Spleen (tissue), 11 donors: ENCODE data around the gene AKAP6. TPM values are rescaled to one million over a fixed set of nuclear protein-coding genes. Genes with fewer than 3 reads are reported as not detected.

ENCODE experiments used
- DNase-seq: peaks from one replicate; pipeline ENCODE4 v3.0.0-alpha.2; 2020
- H3K27ac ChIP-seq, 8 donors: fragments of 200-600 bp; sonication (generic) in 7 of 8; 1 replicate in 4 of 8; 2 replicates in 4 of 8; pipeline versions ENCODE4 v1.5.0 to v1.8.0; 2016 to 2021; ENCODE audit warnings: inconsistent platforms in 4 of 8, mild to moderate bottlenecking in 4 of 8, moderate library complexity in 1 of 8
- H3K27me3 ChIP-seq, 7 donors: fragments of 200-600 bp; sonication (generic) in 6 of 7; replicated peaks in 1 of 7; 1 replicate in 4 of 7; 2 replicates in 3 of 7; pipeline versions ENCODE4 v1.5.0 to v1.8.0; 2016 to 2021; ENCODE audit warnings: inconsistent platforms in 3 of 7, mild to moderate bottlenecking in 1 of 7
- H3K36me3 ChIP-seq, 6 donors: fragments of 200-600 bp; sonication (generic) in 5 of 6; 1 replicate in 4 of 6; 2 replicates in 2 of 6; pipeline versions ENCODE4 v1.5.0 to v1.8.0; 2016 to 2021; ENCODE audit warnings: inconsistent platforms in 2 of 6
- H3K4me1 ChIP-seq, 6 donors: fragments of 200-600 bp; sonication (generic) in 5 of 6; 1 replicate in 3 of 6; 2 replicates in 3 of 6; pipeline versions ENCODE4 v1.5.0 to v1.8.0; 2016 to 2021; ENCODE audit warnings: inconsistent platforms in 3 of 6
- H3K4me3 ChIP-seq, 8 donors: fragments of 200-600 bp; sonication (generic) in 7 of 8; 1 replicate in 4 of 8; 2 replicates in 4 of 8; pipeline versions ENCODE4 v1.5.0 to v1.8.0; 2016 to 2021; ENCODE audit warnings: inconsistent platforms in 4 of 8, mild to moderate bottlenecking in 4 of 8, moderate library complexity in 2 of 8
- H3K9me3 ChIP-seq, 8 donors: fragments of 200-600 bp; sonication (generic) in 7 of 8; 1 replicate in 4 of 8; 2 replicates in 4 of 8; pipeline versions ENCODE4 v1.5.0 to v1.8.0; 2016 to 2021; ENCODE audit warnings: inconsistent platforms in 4 of 8
- POLR2A ChIP-seq, 3 donors: fragments of 450-650 bp; IDR thresholded peaks; one replicate each; pipeline ENCODE4 v1.5.1; 2017; ENCODE audit warnings: antibody characterized with exemption in 3 of 3, mild to moderate bottlenecking in 1 of 3
- POLR2AphosphoS5 ChIP-seq, 3 donors: sonication (generic); formaldehyde crosslinking; IDR thresholded peaks; one replicate each; pipeline ENCODE4 v1.5.1; 2017; ENCODE audit warnings: antibody characterized with exemption in 3 of 3
- WGBS, 5 donors: extraction: QIAGEN DNeasy Blood & Tissue Kit in 3 of 5; methylation state at CpG; one replicate each; pipeline versions ENCODE4 v1.1.5 to v1.1.7; 2013 to 2018; 5-methylcytosine and 5-hydroxymethylcytosine counted together
- intact Hi-C: fragments of 100-400 bp; cut with DNase I; formaldehyde crosslinking; loops from one replicate; pipeline ENCODE4 v1.15.0; 2023; ENCODE audit warnings: low total_unique reads
- polyA plus RNA-seq, 3 donors: library from polyadenylated mRNA; stranded (reverse); fragments of 200-250 nt; gene quantifications; one replicate each; pipeline ENCODE4 v1.2.1, GENCODE V29; 2013
- total RNA-seq, 7 donors: library from RNA; depleted of rRNA in 3 of 7; stranded (reverse); fragments of >200 nt in 3 of 7; fragmentation: NEBNext Ultra II Directional in 4 of 7; extraction: Animal tissue kit (Norgen Biotek cat#: 25700) in 4 of 7; gene quantifications; one replicate each; pipeline versions ENCODE4 v1.1.0 to v1.2.1, GENCODE V29; 2016 to 2021
- TF ChIP-seq, protein P1 (sequence below), 11 experiments: fragments of 200-600 bp in 7 of 11; fragments of 450-650 bp in 4 of 11; sonication (generic) in 4 of 11; IDR thresholded peaks in 8 of 11; conservative IDR thresholded peaks in 3 of 11; 1 replicate in 7 of 11; 2 replicates in 4 of 11; pipeline versions ENCODE4 v1.4.0 to v1.8.0; 2016 to 2021; ENCODE audit warnings: antibody characterized with exemption in 11 of 11, inconsistent platforms in 4 of 11, mild to moderate bottlenecking in 1 of 11
- donor health status: healthy with polysubstance abuse.
- donor health status: DM: no; HTN: no; CAD: no; lungs with moderate emphysema.
- donor health status: DM: no; HTN: no; CAD: no.
- donor health status: Bipolar disorder and iron deficiency.
- donor health status: healthy.
- donor health status: DM: no; HTN: no; CAD: no.
- donor health status: DM: yes; HTN: yes; CAD: no.

The AKAP6 gene
- total and polyA plus RNA-seq, 10 donors: 0.20 to 12.1 (median 4.8) TPM

GRCh38 chr14:32298346-32298745 is 30.8 kb upstream of the AKAP6 start:
- intact Hi-C loops: no loop called here
- Histone ChIP-seq H3K4me3 (no peak overlapping the region), H3K36me3 (no peaks in the 10 kb centered on the region), H3K27ac (no peak overlapping the region), H3K27me3 (no peaks in the 10 kb centered on the region), H3K9me3 (no peaks in the 10 kb centered on the region), H3K4me1 (no peaks in the 10 kb centered on the region)
- 87 to 94% (median 88%) methylated on average over 3 of the region's 3 CpGs for whole genome bisulfite sequencing, 5 donors
- DNase-seq: no peak
- no peak for TF ChIP-seq POLR2AphosphoS5 (IDR thresholded peaks at IDR 0.05)
- TF ChIP-seq, protein P1, sequence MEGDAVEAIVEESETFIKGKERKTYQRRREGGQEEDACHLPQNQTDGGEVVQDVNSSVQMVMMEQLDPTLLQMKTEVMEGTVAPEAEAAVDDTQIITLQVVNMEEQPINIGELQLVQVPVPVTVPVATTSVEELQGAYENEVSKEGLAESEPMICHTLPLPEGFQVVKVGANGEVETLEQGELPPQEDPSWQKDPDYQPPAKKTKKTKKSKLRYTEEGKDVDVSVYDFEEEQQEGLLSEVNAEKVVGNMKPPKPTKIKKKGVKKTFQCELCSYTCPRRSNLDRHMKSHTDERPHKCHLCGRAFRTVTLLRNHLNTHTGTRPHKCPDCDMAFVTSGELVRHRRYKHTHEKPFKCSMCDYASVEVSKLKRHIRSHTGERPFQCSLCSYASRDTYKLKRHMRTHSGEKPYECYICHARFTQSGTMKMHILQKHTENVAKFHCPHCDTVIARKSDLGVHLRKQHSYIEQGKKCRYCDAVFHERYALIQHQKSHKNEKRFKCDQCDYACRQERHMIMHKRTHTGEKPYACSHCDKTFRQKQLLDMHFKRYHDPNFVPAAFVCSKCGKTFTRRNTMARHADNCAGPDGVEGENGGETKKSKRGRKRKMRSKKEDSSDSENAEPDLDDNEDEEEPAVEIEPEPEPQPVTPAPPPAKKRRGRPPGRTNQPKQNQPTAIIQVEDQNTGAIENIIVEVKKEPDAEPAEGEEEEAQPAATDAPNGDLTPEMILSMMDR (IDR thresholded peaks at IDR 0.05 in 8 of 11, conservative IDR thresholded peaks at IDR 0.05 in 3 of 11): no peak
- no peak for TF ChIP-seq POLR2A (IDR thresholded peaks at IDR 0.05)

- Histone ChIP-seq H3K27me3 (no peaks in the 10 kb centered on the region), H3K4me3 (no peak overlapping the region), H3K9me3 (no peaks in the 10 kb centered on the region), H3K4me1 (no peaks in the 10 kb centered on the region), H3K36me3 (no peaks in the 10 kb centered on the region), H3K27ac (no peak overlapping the region)
- no peak for TF ChIP-seq POLR2A (IDR thresholded peaks at IDR 0.05)
- TF ChIP-seq POLR2AphosphoS5 (IDR thresholded peaks at IDR 0.05): no peak
- intact Hi-C loops: no loop called here
- DNase-seq: no peak
- WGBS, 5 donors: 44 to 87% (median 61%) methylated on average over 1 of the region's 1 CpG
Observed at GRCh38 chr14:32300136-32300535, 29.0 kb upstream of the AKAP6 start.

DNA sequence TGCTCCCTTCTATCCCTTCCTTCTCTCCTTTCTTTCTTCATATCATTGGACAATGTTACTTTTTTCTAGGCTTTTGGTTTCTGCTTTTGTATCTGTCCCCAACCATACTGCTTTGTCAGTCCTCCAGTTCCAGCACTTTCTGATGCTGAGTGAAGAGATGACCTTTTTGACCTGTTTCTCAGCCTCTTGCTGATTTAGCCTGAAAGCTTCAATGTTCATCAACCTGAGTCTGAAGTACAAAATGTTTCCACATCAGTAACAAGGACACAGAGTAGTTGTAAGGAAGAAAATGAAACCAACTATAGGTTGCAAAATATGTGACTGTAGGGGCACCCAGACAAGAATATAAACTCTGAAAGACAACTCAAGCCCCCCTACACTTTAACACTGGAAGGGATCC is 25.2 kb upstream of the AKAP6 start:
- TF ChIP-seq POLR2AphosphoS5 (IDR thresholded peaks at IDR 0.05): no peak
- TF ChIP-seq, protein P1 (IDR thresholded peaks at IDR 0.05 in 8 of 11, conservative IDR thresholded peaks at IDR 0.05 in 3 of 11): no peak
- TF ChIP-seq POLR2A (IDR thresholded peaks at IDR 0.05): no peak
- H3K27ac ChIP-seq: no peak overlapping the region
- intact Hi-C loops: no loop called here
- H3K9me3 ChIP-seq: no peaks in the 10 kb centered on the region
- no peaks in the 10 kb centered on the region for H3K27me3 ChIP-seq
- no peak overlapping the region for H3K4me3 ChIP-seq
- no peak for DNase-seq
- no peaks in the 10 kb centered on the region for H3K4me1 ChIP-seq
- H3K36me3 ChIP-seq: no peaks in the 10 kb centered on the region

GRCh38 chr14:32304296-32304695 is 24.8 kb upstream of the AKAP6 start:
- intact Hi-C loops: no loop called here
- Histone ChIP-seq H3K9me3 (no peaks in the 10 kb centered on the region), H3K4me3 (no peak overlapping the region), H3K27ac (no peak overlapping the region), H3K4me1 (no peaks in the 10 kb centered on the region), H3K36me3 (no peaks in the 10 kb centered on the region), H3K27me3 (no peaks in the 10 kb centered on the region)
- no peak for DNase-seq
- TF ChIP-seq POLR2A (IDR thresholded peaks at IDR 0.05) (no peak), POLR2AphosphoS5 (IDR thresholded peaks at IDR 0.05) (no peak)
- TF ChIP-seq, protein P1 (IDR thresholded peaks at IDR 0.05 in 8 of 11, conservative IDR thresholded peaks at IDR 0.05 in 3 of 11): no peak
- 69 to 92% (median 76%) methylated on average over 3 of the region's 3 CpGs for WGBS, 5 donors

GRCh38 chr14:32306549-32306948 is 22.5 kb upstream of the AKAP6 start:
- Histone ChIP-seq H3K9me3 (no peaks in the 10 kb centered on the region), H3K4me1 (no peaks in the 10 kb centered on the region), H3K4me3 (no peak overlapping the region), H3K27me3 (no peaks in the 10 kb centered on the region), H3K36me3 (no peaks in the 10 kb centered on the region), H3K27ac (no peak overlapping the region)
- TF ChIP-seq POLR2AphosphoS5 (IDR thresholded peaks at IDR 0.05): no peak
- TF ChIP-seq, protein P1 (IDR thresholded peaks at IDR 0.05 in 8 of 11, conservative IDR thresholded peaks at IDR 0.05 in 3 of 11): no peak
- no peak for TF ChIP-seq POLR2A (IDR thresholded peaks at IDR 0.05)
- 87 to 94% (median 88%) methylated on average over 3 of the region's 3 CpGs for WGBS, 5 donors
- intact Hi-C loops: no loop called here
- DNase-seq: no peak
